ENCODE measurements around the gene OR5AS1.
"Not testable (repeated sequence)": the region's sequence is repeated elsewhere in the genome, so short reads cannot be mapped to it uniquely, and the experiment has no call there.

Gene OR5AS1

DNA sequence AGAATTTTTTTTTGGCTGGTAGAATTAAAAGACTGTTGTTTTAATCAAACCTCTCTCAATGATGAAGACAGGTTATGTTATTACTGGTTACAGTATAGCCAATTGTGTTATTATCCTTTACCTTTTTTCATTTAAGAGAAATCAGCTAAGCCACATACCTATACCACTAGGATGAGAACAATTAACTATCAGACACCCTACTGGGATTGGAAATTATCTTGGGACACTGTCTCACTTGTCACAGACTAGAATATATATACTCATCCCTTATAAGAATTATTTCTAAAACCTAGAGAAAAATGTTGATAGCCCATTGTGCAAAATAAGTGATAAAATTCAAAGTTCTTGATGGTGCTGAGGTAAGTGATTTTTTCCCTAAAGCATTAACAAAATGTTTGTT, at the start of gene OR5AS1:
OR5AS1 (plus strand) TSS at position 301 of the 400 bp plus-strand sequence. CDS start 2,765 bp downstream, outside the sequence.
- no peak for DNase-seq

DNA sequence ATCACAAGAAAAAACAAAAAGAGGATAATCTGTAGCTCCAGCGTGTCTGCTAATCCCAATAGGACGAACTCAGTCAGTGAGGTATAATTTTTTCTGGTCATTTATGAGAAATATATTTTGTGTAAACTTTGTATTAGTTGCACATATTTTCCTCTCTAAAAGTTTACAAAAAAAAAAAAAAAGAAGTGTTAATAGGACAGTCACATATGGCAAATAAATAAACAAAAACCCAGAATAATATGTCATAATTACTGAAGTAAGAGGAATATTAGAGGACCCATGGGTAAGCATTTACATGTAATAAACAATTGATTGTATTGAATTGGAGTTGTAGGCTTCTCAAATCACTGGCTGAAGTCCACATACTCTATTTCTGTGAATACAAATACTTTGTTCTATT, 32.9 kb upstream of the OR5AS1 start, which contains the start of gene OR5F1:
OR5F1 (minus strand) TSS at position 101 of the 400 bp plus-strand sequence; CDS start at position 101, 0 bp downstream.
- DNase-seq: no peak

DNA sequence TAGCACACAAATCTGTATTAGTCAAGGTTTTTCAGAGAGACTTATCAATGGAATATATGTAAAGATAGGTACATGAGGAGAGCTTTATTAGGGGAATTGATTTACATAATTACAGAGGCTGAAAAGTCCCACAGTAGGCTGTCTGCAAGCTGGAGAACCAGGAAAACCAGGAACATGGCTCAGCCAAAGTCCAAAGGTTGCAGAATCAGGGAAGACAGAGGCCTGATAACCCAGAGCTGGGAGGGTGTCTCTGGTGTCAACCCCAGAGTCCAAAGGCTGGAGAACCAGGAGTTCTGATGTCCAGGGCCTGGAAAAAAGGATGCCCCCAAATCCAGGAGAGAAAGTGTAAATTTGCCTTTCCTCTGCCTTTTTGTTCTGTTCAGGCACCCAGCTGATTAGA, 16.7 kb upstream of the OR5AS1 start:
- DNase-seq: no peak

DNA sequence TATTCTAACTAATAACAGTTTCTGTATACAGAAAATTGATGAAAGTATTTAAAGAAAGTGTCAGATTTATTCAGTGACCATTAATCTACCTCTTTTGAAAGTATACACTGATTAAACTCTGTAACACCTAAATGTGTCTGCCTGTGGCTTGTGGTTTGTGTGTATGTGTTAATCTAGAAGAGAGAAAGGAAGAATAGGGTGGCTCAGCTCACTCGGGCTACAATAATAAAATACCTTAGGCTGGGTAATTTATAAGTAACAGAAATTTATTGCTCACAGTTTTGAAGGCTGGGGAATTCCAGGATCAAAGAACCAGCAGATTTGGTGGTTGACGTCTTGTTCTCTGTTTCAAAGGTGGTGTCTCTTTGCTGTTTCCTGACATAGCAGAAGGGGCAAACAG, 13.6 kb upstream of the OR5AS1 start:
- no peak for DNase-seq

DNA sequence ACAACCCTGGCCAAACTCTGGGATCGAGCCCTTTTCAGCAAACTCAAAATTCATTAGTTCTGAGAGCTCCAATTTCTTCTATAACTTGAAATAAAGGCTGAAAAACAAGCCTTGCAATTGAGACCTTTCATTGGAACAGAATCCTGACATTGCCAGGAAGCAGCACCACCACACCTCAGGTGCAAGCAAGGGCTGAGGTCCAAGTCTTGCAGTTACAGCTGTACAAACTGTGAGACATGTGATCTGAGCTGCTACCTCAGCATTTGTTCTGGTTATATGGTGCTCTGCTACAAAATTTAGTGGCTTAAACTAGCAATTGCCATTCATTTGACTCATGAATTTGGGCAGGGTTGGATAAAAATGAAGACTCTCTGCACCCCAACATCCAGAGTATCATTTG, 18.1 kb downstream of the OR5AS1 start:
- DNase-seq: no peak

DNA sequence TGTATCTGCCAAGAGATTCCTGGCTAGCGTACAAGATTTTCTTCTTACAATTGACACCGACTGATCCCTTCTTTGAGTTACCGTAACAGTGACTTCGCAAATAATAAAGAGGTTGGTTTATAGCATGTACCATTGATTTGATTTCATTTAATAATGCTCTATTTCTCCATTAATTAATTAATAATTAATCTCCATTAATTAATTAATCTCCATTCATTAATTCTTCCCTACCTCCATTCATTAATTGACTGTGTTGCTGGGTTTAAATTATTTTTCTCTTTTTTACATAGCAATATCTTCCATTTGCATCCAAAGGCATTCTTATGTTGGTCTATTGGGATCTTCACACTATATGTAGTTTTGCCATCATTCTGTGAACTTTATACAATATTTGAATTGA, 21.0 kb downstream of the OR5AS1 start:
- DNase-seq: no peak

DNA sequence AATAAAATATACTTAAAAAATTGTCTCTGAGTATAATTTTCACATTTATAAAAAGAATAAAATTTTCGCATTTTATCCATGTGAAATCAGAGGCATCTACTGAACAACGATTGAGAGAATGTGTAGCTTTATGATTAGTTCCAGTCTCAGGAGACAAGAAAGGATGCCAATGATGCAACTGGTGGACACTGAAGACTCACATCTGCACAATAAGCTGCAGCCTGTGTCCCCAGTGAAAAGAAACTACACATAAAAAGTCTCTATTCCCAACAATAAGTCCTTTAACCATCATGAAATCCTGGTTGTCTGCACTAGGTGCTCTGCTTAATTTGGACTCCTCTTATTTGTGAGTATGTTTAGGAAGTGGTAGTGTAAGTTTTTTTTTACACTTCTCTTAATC, 22.0 kb downstream of the OR5AS1 start:
- no peak for DNase-seq

DNA sequence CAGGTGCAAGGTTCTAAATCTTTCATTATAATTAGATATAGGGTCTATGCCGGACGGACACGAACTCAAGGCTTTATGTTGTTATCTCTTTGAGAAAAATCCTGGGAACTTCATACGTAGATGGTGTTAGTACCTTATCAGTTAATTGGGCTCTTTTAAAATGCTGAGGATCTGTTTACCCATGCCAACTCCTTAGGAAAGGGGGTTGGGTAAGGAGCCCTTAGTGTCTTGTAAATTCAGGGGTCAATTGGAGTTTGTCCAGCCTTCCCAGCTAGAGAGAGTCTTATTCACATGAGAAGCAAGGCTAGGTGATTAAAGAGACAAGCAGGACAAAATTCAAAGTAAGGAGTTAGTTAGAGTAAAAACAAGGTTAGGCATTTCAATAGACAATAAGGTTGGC, 28.9 kb downstream of the OR5AS1 start:
- DNase-seq: not testable (repeated sequence)

DNA sequence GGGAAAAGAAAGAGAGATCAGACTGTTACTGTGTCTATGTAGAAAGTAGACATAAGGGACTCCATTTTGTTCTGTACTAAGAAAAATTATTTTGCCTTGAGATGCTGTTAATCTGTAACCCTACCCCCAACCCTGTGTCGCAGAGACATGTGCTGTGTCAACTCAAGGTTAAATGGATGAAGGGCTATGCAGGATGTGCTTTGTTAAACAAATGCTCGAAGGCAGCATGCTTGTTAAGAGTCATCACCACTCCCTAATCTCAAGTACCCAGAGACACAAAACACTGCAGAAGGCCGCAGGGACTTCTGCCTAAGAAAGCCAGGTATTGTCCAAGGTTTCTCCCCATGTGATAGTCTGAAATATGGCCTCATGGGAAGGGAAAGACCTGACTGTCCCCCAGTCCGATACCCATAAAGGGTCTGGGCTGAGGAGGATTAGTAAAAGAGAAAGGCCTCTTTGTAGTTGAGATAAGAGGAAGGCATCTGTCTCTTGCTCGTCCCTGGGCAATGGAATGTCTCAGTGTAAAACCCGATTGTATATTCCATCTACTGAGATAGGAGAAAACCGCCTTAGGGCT, 30.3 kb downstream of the OR5AS1 start:
- not testable (repeated sequence) for DNase-seq

DNA sequence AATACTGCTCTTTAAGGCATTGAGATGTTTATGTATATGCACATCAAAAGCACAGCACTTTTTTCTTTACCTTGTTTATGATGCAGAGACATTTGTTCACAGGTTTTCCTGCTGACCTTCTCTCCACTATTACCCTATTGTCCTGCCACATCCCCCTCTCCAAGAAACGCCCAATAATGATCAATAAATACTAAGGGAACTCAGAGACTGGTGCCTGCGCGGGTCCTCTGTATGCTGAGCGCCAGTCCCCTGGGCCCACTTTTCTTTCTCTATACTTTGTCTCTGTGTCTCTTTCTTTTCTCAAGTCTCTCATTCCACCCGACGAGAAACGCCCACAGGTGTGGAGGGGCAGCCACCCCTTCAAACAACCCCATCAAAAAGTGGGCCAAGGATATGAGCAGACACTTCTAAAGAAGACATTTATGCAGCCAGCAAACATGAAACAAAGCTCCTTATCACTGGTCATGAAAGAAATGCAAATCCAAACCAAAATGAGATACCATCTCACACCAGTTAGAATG, 30.9 kb downstream of the OR5AS1 start:
- DNase-seq: not testable (repeated sequence)

DNA sequence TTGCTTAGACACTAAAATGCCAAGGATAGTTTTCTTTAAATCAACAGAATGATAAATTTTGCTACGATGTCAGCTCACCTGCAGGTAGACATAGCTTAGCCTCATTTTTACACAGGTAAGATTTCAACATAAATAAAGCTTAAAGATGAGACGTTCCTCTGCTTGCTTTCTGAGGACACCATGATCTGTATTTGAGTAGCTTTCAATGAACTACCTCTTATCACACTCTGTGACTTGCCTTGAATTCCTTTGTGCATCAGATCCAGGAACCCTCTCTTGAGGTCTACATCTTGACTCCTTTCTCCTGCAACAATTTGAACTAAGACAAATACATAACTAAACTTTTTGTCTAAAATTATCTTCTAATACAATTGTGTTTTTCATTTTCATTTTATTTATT, 39.5 kb downstream of the OR5AS1 start:
- no peak for DNase-seq
